Tibial artery (tissue), 4 donors: ENCODE results near the gene CD300H.

ENCODE experiments used
- DNase-seq, 2 donors: peaks; one replicate each; pipeline ENCODE4 v3.0.0-alpha.2; 2019
- H3K27ac ChIP-seq, 2 donors: fragments of 200-600 bp; sonication (generic) in 1 of 2; 1 replicate in 1 of 2; 2 replicates in 1 of 2; pipeline ENCODE4 v1.5.1; 2018 to 2019; ENCODE audit warnings: mild to moderate bottlenecking in 1 of 2
- H3K27me3 ChIP-seq, 2 donors: fragments of 200-600 bp; sonication (generic) in 1 of 2; one replicate each; pipeline versions ENCODE4 v1.5.1 to v1.6.0; 2016 to 2019
- H3K36me3 ChIP-seq, 3 donors: fragments of 200-600 bp; sonication (generic) in 2 of 3; one replicate each; pipeline ENCODE4 v1.5.1; 2016 to 2019; ENCODE audit warnings: mild to moderate bottlenecking in 2 of 3
- H3K4me1 ChIP-seq, 4 donors: fragments of 200-600 bp; sonication (generic) in 2 of 4; 1 replicate in 3 of 4; 2 replicates in 1 of 4; pipeline ENCODE4 v1.5.1; 2016 to 2019
- H3K4me3 ChIP-seq, 2 donors: fragments of 200-600 bp; sonication (generic) in 1 of 2; 1 replicate in 1 of 2; 2 replicates in 1 of 2; pipeline ENCODE4 v1.5.1; 2018 to 2019; ENCODE audit warnings: mild to moderate bottlenecking in 2 of 2
- H3K9me3 ChIP-seq, 3 donors: fragments of 200-600 bp; sonication (generic) in 1 of 3; one replicate each; pipeline ENCODE4 v1.5.1; 2016 to 2019
- intact Hi-C: fragments of 100-400 bp; cut with DNase I; formaldehyde crosslinking; loops from one replicate; pipeline ENCODE4 v1.15.0; 2023; ENCODE audit warnings: low total_unique reads
- TF ChIP-seq, protein P1 (sequence below), 2 experiments: fragments of 200-600 bp in 1 of 2; fragments of 450-650 bp in 1 of 2; IDR thresholded peaks; one replicate each; pipeline ENCODE4 v1.5.1; 2017 to 2019; ENCODE audit warnings: antibody characterized with exemption in 2 of 2, mild to moderate bottlenecking in 1 of 2, moderate library complexity in 1 of 2

CD300H gene

DNA sequence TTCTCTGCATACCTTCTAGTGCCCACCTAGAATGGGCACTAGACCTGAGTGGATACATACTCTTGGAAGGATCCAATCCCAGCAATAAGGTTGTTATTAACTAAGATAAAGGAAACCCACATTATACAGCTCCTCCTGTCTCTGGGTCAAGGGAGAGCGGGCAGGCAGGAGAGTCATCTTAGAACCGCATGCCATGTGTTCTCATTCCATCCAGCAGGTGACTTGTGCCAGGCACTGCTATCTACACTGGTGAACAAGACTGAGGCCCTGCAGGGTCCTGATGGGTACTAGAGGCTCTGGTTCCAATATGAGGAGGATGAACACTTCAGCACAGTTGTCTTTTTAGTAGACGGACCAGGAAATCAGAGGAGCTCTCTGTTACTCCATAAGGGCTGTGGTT lies 5.9 kb upstream of the CD300H start:
- Histone ChIP-seq H3K36me3 (no peaks in the 10 kb centered on the region), H3K4me1 (no peaks in the 10 kb centered on the region), H3K9me3 (no peaks in the 10 kb centered on the region), H3K27ac (no peak overlapping the region), H3K27me3 (peaks cover 0 to 7% of the 10 kb centered on the region in 2 donors), H3K4me3 (no peak overlapping the region)
- intact Hi-C loops, result no loop called here
- TF ChIP-seq, protein P1, sequence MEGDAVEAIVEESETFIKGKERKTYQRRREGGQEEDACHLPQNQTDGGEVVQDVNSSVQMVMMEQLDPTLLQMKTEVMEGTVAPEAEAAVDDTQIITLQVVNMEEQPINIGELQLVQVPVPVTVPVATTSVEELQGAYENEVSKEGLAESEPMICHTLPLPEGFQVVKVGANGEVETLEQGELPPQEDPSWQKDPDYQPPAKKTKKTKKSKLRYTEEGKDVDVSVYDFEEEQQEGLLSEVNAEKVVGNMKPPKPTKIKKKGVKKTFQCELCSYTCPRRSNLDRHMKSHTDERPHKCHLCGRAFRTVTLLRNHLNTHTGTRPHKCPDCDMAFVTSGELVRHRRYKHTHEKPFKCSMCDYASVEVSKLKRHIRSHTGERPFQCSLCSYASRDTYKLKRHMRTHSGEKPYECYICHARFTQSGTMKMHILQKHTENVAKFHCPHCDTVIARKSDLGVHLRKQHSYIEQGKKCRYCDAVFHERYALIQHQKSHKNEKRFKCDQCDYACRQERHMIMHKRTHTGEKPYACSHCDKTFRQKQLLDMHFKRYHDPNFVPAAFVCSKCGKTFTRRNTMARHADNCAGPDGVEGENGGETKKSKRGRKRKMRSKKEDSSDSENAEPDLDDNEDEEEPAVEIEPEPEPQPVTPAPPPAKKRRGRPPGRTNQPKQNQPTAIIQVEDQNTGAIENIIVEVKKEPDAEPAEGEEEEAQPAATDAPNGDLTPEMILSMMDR (IDR thresholded peaks at IDR 0.05), result no peak
- DNase-seq, result no peak

DNA sequence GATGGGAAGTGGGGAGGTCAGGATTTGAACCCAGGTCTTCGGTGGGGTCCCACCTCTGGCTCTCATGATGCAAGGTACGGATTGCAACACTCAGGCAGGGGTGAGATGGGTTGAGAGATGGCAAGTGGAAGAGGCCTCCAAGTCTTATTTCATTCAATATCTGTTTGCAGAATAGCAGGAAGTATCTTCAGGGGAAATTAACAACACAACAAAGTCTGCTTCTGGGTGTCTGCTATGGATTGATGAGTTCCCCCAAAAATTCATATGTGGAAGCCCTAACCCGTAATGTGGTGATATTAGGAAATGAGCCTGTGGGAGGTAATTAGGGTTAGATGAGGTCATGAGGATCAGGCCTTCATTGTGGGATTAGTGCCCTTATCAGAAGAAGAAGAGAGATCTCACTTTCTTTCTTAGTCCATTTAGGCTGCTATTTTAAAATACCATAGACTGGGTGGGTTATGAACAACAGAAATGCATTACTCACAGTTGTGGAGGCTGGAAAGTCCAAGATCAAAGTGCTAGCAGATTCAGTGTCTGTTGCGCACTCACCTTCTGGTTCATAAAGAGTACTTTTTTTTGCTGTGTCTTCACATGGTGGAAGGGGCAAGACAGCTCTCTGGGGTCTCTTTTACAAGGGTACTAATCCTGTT lies 4.4 kb upstream of the CD300H start:
- Histone ChIP-seq H3K27me3 (peaks cover 0 to 10% of the 10 kb centered on the region in 2 donors), H3K36me3 (no peaks in the 10 kb centered on the region), H3K27ac (no peak overlapping the region), H3K4me3 (no peak overlapping the region), H3K9me3 (no peaks in the 10 kb centered on the region), H3K4me1 (no peaks in the 10 kb centered on the region)
- TF ChIP-seq, protein P1 (IDR thresholded peaks at IDR 0.05), result no peak
- intact Hi-C loops, result no loop called here
- DNase-seq, result no peak

DNA sequence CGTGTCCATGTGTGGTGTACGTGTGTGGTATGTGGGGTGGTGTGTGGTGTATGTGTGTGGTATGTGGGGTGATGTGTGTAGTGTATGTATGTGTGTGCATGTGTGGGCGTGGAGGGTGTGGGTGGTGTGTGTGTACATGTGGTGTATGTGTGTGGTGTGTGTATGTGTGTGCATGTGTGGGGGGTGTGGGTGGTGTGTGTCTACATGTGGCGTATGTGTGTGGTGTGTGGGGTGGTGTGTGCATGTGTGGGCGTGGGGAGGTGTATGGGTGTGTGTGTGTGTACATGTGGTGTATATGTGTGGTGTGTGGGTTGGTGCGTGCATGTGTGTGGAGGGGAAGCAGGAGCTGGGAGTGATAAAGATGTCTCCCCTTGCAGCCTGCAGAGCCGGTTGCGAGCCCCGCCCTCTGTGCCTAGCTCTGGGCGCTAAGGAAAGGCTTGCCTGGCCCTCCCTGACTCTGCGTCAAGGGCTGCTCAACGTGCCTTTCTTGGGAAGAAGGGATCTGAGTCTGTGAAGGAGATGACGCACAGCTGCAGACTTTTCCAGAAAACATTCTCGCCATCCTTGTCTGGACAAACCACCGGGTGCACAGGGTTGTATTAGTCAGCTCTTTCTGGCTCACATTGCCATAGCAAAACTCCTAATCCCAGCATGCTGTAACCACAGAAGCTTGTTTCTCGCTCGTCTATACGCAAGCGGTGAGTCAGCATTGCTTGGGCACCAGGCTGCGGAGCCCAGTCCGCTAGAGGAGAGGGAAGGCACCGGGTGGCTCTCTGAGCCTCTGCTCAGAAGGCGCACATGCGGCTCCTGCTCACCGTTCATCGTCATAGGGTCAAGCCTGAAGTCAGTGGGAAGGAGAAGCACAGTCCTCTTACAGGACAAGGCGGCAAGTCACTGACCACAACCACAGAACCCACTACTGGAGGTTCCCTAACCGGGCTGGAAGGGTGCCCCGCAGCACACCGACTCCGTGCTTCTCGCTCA lies 2.0 kb upstream of the CD300H start:
- H3K4me1 ChIP-seq, result no peaks in the 10 kb centered on the region
- no peaks in the 10 kb centered on the region for H3K9me3 ChIP-seq
- H3K4me3 ChIP-seq, result no peak overlapping the region
- peaks cover 0 to 22% of the 10 kb centered on the region in 2 donors for H3K27me3 ChIP-seq
- H3K27ac ChIP-seq, result no peak overlapping the region
- TF ChIP-seq, protein P1 (IDR thresholded peaks at IDR 0.05), result no peak
- no peaks in the 10 kb centered on the region for H3K36me3 ChIP-seq
- intact Hi-C loops, result no loop called here
- DNase-seq, result peak; percentile 62 to 78

DNA sequence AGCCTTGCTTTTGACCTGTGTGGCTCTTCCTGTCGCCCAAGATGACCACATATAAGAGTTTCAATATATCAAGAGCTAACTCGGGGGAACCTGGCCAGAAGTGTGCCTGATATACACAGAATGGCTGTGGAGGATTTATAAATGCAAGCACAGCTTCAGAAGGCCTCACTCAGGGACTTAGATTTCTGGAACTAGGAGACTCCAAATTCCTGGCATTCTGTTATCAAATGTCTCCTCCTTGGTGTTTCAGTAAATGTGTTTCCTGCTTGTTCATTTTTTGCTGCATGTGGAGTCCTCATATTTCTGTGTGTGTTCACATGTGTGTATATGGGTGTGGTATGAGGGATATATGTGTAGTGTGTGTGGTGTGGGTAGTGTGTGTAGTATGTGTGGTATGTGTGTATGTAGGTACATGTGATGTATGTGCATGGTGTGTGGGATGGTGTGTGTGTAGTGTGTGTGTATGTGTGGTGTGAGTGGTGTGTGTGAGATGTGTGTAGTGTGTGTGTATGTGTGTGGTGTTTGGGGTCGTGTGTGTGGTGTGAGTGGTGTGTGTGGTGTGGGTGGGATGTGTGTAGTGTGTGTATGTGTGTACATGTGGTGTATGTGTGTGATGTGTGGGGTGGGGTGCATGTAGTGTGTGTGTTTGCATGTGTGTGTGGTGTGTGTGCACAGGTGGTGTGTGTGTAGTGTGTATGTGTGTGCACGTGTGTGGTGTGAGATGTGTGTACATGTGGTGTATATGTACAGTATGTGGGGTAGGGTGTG lies 981 bp upstream of the CD300H start:
- peaks cover 0 to 25% of the 10 kb centered on the region in 2 donors for H3K27me3 ChIP-seq
- TF ChIP-seq, protein P1 (IDR thresholded peaks at IDR 0.05), result no peak
- H3K27ac ChIP-seq, result no peak overlapping the region
- H3K36me3 ChIP-seq, result no peaks in the 10 kb centered on the region
- H3K4me3 ChIP-seq, result no peak overlapping the region
- intact Hi-C loops, result no loop called here
- H3K9me3 ChIP-seq, result no peaks in the 10 kb centered on the region
- no peaks in the 10 kb centered on the region for H3K4me1 ChIP-seq
- DNase-seq, result no peak

DNA sequence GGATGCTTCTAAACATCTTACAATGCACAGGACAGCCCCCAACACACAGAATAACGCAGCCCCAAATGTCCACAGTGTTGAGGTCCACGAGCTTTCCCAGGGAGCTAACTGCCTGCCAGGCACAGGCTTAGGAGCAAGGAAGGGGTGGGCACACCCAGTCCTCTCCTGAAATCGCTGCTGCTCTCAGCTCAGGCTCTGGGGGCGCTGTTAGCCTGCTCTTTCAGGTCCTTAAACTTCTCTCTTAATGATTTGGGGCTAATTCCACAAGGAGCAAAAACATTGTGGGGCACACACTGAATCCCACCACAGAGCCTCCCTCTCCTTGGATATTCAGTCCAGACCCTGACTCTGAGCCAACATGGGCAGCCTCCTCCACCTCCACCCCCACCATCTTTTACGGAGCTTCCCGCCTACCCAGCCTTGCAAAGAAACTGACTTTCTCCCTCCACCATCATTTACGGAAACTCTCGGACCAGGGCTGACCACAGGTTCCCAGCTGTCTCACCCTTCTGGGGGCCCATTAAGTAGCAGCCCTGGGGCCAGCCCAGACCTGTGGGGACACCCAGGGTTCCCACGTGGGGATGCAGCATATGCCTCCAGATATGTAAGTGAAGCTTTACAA lies 1.1 kb downstream of the CD300H start:
- Histone ChIP-seq H3K27me3 (peaks cover 0 to 33% of the 10 kb centered on the region in 2 donors), H3K36me3 (no peaks in the 10 kb centered on the region), H3K4me3 (no peak overlapping the region), H3K4me1 (no peaks in the 10 kb centered on the region), H3K27ac (no peak overlapping the region), H3K9me3 (no peaks in the 10 kb centered on the region)
- intact Hi-C loops, result no loop called here
- peak in 1 of 2 donors; percentile 35 for DNase-seq
- TF ChIP-seq, protein P1 (IDR thresholded peaks at IDR 0.05), result peak; percentile 25 to 27
